Heart left ventricle (tissue), 13 donors: ENCODE data around the gene PSORS1C1.

Experiments
- POLR2A ChIP-seq, 2 donors: fragments of 450-650 bp; IDR thresholded peaks; one replicate each; pipeline ENCODE4 v1.6.1; 2017; ENCODE audit warnings: antibody characterized with exemption in 2 of 2, mild to moderate bottlenecking in 2 of 2, moderate library complexity in 2 of 2
- TF ChIP-seq, protein P1 (sequence below), 12 donors: fragments of 200-600 bp; sonication (generic) in 4 of 12; IDR thresholded peaks; one replicate each; pipeline versions ENCODE4 v1.5.0 to v1.8.0; 2018 to 2022; ENCODE audit warnings: antibody characterized with exemption in 12 of 12, mild to moderate bottlenecking in 5 of 12
- donor health status: ischemic (EF 13 %, LVEDD 7.1; RV severe dilation, severe dysfunction).
- donor health status: DM: no; HTN: yes; CAD: no.
- donor health status: DM: no; HTN: no; CAD: no.
- donor health status: ischemic (EF 25% LVEDD 6.9; RV normal size, moderate dysfunction).
- donor health status: ischemic (EF 25% LVEDD 5.7; RV mildly dilated, moderate dysfunction).
- donor health status: ischemic (EF 35%, LVEDD 5.7; RV mildly dilated, moderate dysfunction).
- donor health status: nonischemic (EF 11% LVEDD 7.7; RV severe dilation, severe dysfunction).
- donor health status: DM: yes; HTN: yes; CAD: no.
- donor health status: PGD.
- donor health status: ischemic (EF 29% LVEDD 5.4; RV normal size, mild dysfunction).
- donor health status: nonischemic (EF 23%, LVEDD 6.1; RV moderate dilation, normal function).

DNA sequence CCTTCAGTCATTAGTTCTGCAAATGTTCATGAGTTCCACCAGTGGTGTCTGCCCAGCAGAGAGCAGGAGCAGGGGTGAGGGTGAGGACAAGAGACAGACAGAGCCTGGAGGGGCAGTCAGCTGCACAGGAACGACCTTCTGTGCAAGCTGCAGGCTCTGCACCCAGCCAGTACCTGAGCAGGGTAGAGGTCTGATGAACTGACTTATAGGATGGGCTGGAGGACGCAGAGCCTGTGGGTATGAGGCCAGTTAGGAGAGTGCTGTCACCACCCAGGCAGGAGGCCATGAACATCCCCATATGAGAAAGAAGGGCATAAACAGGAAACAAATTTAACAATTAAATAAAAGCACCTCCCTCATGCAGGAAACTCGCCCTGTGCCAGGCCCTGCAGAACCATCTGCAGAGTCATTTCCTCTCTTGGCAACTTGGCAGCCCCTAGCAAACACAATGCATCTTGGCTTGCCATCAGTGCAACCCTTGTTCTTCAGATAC is 20.2 kb upstream of the PSORS1C1 start:
- TF ChIP-seq, protein P1, sequence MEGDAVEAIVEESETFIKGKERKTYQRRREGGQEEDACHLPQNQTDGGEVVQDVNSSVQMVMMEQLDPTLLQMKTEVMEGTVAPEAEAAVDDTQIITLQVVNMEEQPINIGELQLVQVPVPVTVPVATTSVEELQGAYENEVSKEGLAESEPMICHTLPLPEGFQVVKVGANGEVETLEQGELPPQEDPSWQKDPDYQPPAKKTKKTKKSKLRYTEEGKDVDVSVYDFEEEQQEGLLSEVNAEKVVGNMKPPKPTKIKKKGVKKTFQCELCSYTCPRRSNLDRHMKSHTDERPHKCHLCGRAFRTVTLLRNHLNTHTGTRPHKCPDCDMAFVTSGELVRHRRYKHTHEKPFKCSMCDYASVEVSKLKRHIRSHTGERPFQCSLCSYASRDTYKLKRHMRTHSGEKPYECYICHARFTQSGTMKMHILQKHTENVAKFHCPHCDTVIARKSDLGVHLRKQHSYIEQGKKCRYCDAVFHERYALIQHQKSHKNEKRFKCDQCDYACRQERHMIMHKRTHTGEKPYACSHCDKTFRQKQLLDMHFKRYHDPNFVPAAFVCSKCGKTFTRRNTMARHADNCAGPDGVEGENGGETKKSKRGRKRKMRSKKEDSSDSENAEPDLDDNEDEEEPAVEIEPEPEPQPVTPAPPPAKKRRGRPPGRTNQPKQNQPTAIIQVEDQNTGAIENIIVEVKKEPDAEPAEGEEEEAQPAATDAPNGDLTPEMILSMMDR (IDR thresholded peaks at IDR 0.05): no peak
- no peak for TF ChIP-seq POLR2A (IDR thresholded peaks at IDR 0.05)
